Liver (tissue), 3 donors: ENCODE results near the gene SUGCT.

Experiments used
- EGR1 ChIP-seq, 2 donors: IDR thresholded peaks; 2 replicates each; pipeline ENCODE4 v1.6.1; 2016 to 2018; ENCODE audit warnings: antibody characterized with exemption in 2 of 2, low read depth in 2 of 2
- FOXA1 ChIP-seq: IDR thresholded peaks from 2 replicates; pipeline ENCODE4 v1.6.1; 2016; ENCODE audit warnings: antibody characterized with exemption
- GABPA ChIP-seq, 2 donors: IDR thresholded peaks in 1 of 2; conservative IDR thresholded peaks in 1 of 2; 2 replicates each; pipeline ENCODE4 v1.6.1; 2016; ENCODE audit warnings: antibody characterized with exemption in 2 of 2, mild to moderate bottlenecking in 1 of 2, moderate library complexity in 1 of 2
- HNF4G ChIP-seq: IDR thresholded peaks from 2 replicates; pipeline ENCODE4 v1.6.1; 2016; ENCODE audit warnings: antibody characterized with exemption
- JUND ChIP-seq, 2 donors: IDR thresholded peaks; 2 replicates each; pipeline ENCODE4 v1.6.1; 2016; ENCODE audit warnings: antibody characterized with exemption in 2 of 2
- RAD21 ChIP-seq, 2 donors: IDR thresholded peaks; 2 replicates each; pipeline ENCODE4 v1.6.1; 2016; ENCODE audit warnings: antibody characterized with exemption in 2 of 2, mild to moderate bottlenecking in 2 of 2
- RXRA ChIP-seq, 2 donors: IDR thresholded peaks; 2 replicates each; pipeline ENCODE4 v1.6.1; 2017 to 2018; ENCODE audit warnings: antibody characterized with exemption in 2 of 2, mild to moderate bottlenecking in 1 of 2
- TAF1 ChIP-seq: conservative IDR thresholded peaks from 2 replicates; pipeline ENCODE4 v1.6.1; 2016; ENCODE audit warnings: antibody characterized with exemption, mild to moderate bottlenecking
- YY1 ChIP-seq: IDR thresholded peaks from 2 replicates; pipeline ENCODE4 v1.6.1; 2016; ENCODE audit warnings: antibody characterized with exemption, mild to moderate bottlenecking
- TF ChIP-seq, protein P1 (sequence below): IDR thresholded peaks from 2 replicates; pipeline ENCODE4 v1.6.1; 2016; ENCODE audit warnings: antibody characterized with exemption, mild to moderate bottlenecking
- TF ChIP-seq, protein P2 (sequence below): fragments of 150-350 bp; IDR thresholded peaks from 2 replicates; pipeline ENCODE4 v1.5.1; 2017; ENCODE audit warnings: improper control_type of control experiment, low read depth, low read length; ENCODE audit not compliant: missing input control
- TF ChIP-seq, protein P3 (sequence below): IDR thresholded peaks from 2 replicates; pipeline ENCODE4 v1.6.1; 2016; ENCODE audit warnings: antibody characterized with exemption
- donor health status: healthy.
- donor health status: healthy.

DNA sequence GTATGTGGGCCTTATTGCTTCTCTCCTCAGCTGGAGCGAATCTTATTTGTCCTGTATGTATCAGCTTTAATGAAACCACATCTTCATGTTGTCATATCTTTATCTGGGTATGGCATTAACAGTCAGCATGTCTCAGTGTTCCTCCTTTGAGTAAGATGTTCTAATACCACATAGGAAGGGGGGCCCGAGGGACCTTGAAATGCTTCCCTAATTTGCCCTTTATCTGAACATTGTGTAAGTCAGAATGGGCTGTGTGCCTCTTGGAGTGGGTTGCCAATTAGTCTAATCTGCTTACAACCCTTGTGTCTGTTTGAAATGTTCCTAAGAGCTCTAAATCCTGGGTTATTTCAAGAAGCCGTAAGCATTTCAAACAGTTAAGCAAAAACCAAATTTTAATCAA is 623.8 kb downstream of the SUGCT start:
- TF ChIP-seq, protein P1, sequence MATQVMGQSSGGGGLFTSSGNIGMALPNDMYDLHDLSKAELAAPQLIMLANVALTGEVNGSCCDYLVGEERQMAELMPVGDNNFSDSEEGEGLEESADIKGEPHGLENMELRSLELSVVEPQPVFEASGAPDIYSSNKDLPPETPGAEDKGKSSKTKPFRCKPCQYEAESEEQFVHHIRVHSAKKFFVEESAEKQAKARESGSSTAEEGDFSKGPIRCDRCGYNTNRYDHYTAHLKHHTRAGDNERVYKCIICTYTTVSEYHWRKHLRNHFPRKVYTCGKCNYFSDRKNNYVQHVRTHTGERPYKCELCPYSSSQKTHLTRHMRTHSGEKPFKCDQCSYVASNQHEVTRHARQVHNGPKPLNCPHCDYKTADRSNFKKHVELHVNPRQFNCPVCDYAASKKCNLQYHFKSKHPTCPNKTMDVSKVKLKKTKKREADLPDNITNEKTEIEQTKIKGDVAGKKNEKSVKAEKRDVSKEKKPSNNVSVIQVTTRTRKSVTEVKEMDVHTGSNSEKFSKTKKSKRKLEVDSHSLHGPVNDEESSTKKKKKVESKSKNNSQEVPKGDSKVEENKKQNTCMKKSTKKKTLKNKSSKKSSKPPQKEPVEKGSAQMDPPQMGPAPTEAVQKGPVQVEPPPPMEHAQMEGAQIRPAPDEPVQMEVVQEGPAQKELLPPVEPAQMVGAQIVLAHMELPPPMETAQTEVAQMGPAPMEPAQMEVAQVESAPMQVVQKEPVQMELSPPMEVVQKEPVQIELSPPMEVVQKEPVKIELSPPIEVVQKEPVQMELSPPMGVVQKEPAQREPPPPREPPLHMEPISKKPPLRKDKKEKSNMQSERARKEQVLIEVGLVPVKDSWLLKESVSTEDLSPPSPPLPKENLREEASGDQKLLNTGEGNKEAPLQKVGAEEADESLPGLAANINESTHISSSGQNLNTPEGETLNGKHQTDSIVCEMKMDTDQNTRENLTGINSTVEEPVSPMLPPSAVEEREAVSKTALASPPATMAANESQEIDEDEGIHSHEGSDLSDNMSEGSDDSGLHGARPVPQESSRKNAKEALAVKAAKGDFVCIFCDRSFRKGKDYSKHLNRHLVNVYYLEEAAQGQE, result no peak
- TF ChIP-seq TAF1, result no peak
- TF ChIP-seq JUND (IDR thresholded peaks at IDR 0.05), result no peak
- TF ChIP-seq FOXA1, result no peak
- TF ChIP-seq, protein P2, sequence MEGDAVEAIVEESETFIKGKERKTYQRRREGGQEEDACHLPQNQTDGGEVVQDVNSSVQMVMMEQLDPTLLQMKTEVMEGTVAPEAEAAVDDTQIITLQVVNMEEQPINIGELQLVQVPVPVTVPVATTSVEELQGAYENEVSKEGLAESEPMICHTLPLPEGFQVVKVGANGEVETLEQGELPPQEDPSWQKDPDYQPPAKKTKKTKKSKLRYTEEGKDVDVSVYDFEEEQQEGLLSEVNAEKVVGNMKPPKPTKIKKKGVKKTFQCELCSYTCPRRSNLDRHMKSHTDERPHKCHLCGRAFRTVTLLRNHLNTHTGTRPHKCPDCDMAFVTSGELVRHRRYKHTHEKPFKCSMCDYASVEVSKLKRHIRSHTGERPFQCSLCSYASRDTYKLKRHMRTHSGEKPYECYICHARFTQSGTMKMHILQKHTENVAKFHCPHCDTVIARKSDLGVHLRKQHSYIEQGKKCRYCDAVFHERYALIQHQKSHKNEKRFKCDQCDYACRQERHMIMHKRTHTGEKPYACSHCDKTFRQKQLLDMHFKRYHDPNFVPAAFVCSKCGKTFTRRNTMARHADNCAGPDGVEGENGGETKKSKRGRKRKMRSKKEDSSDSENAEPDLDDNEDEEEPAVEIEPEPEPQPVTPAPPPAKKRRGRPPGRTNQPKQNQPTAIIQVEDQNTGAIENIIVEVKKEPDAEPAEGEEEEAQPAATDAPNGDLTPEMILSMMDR, result no peak
- TF ChIP-seq RAD21 (IDR thresholded peaks at IDR 0.05), result no peak
- TF ChIP-seq HNF4G, result no peak
- no peak for TF ChIP-seq RXRA (IDR thresholded peaks at IDR 0.05)
- TF ChIP-seq GABPA (IDR thresholded peaks at IDR 0.05 in 1 of 2, conservative IDR thresholded peaks at IDR 0.05 in 1 of 2), result no peak
- TF ChIP-seq EGR1 (IDR thresholded peaks at IDR 0.05; ENCODE audit: low read depth in 2 of 2), result no peak
- TF ChIP-seq, protein P3, sequence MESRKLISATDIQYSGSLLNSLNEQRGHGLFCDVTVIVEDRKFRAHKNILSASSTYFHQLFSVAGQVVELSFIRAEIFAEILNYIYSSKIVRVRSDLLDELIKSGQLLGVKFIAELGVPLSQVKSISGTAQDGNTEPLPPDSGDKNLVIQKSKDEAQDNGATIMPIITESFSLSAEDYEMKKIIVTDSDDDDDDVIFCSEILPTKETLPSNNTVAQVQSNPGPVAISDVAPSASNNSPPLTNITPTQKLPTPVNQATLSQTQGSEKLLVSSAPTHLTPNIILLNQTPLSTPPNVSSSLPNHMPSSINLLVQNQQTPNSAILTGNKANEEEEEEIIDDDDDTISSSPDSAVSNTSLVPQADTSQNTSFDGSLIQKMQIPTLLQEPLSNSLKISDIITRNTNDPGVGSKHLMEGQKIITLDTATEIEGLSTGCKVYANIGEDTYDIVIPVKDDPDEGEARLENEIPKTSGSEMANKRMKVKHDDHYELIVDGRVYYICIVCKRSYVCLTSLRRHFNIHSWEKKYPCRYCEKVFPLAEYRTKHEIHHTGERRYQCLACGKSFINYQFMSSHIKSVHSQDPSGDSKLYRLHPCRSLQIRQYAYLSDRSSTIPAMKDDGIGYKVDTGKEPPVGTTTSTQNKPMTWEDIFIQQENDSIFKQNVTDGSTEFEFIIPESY, result no peak
- no peak for TF ChIP-seq YY1
